GM21515 (cell line): ENCODE measurements around the gene NOP56.
"Not testable (repeated sequence)": the region's sequence is repeated elsewhere in the genome, so short reads cannot be mapped to it uniquely, and the experiment has no call there.

Experiments used
- ATAC-seq: cut with Tn5 transposase; IDR thresholded peaks from one replicate; pipeline ENCODE4 v1.9.1; 2021; ENCODE audit not compliant: unreplicated experiment

NOP56 gene

DNA sequence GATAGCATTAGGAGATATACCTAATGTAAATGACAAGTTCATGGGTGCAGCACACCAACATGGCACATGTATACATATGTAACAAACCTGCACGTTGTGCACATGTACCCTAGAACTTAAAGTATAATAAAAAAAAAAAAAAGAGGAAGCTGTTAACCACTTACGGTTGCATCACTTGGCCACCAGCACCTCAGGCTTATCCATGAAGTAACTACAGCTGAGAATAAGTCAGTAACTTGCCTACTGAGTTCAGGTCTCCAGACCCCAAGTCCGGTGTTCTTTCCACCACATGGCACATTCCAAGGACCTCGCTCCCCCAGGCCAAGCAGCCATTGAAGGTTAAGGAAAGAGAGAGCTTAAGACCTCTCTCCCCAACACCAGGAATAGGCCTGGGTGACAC is 32.4 kb downstream of the NOP56 start:
- ATAC-seq = not testable (repeated sequence)

DNA sequence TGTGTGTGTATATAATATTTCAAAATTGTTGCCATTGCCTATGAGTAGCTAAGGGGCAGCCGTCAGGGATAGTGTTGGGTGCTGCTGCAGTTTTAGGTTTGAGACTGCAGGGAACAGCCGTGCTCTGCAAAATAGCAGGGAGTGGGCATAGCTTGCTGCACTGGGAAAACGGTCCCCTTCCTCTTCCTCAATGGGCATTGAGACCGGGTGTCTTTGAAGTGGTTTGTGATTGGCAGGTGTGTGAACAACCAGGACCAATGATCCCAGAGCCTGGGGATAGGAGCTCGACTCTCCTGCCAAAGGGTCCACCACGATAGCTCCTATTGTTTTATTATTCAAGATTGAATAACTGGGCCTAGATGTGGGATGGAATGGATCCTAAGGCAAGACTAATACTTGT is 35.1 kb downstream of the NOP56 start:
- ATAC-seq = no peak

DNA sequence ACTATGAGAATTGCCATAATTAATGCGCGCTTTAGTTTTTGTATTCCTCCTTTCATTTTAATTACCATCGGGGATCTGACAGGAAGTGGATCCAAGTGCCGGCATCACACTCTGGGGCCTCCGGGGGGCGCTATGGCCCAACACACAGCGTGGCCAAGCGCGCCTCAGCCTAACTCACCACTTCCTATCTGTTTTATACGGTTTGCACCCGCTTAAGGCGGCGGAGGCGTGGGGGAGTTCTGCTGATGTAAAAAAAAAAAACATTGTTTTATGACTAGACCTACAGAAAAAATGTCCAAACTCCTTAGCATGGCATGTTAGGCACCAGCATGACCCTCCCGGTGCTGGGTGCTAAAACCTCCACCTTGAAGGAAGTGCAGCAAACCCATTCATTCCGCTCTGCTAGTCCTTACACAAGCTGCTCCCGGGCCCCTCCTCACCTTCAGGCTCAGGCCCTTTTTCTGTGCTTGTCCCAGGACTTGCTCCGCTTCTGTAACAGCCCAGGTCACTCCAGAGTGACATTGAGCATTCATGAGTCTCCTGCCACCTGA is 35.7 kb downstream of the NOP56 start:
- ATAC-seq = no peak

DNA sequence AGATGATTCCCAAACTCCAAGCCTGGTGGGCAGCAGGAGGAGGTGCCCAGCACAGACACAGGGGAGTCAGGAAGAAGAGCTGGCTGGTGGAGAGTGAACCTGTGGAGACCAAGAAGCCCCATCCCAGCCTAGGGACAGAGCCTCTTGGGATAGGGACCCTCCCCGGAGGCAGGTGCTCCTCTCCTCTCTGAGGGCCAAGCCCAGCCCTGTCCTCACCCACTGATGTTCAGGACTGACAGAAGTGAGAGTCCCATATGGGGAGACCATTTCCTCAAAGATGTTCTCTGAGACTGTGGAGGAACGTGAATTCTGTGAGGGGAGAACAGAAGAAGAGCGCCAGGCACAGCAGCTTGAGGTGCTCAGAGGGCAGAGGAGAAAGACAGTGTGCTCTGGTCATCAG is 37.8 kb downstream of the NOP56 start:
- no peak for ATAC-seq

DNA sequence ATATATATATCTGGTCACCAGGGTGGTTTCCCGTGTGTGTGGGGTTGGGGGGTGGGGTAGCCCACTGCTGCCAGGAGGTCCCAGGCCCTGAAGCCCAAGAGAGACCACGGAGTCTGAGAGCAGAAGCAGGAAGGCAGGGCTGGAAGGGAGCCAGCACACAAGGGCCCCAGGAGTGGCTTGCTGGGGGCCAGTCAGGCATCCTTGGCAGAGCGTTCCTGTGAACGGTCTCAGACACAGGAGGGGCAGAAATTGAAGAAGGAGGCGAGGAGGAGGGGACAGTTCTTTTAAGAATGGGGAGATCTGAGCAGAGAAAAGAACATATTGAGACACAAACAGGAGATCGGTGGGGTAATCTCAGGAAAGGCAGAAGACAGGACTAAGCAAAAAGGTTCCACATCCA is 38.3 kb downstream of the NOP56 start:
- no peak for ATAC-seq

DNA sequence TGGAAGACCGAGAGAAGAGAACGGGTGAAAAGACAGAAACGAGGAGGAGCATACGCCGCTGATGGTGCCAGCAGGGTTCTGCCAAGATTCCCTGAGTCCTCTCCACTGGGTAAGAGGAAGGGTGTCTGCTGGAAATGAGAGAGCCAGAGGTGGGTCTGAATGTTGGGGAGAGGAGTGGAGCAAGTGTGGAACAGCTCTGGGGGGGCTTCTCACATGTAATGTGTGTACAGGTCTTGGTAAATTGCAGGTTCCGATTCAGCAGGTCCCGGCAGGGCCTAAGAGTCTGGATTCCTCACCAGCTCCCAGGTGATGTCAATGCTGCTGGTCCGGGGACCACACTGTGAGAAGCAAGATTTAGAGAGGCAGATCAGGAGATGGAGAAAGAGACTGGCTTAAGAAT is 38.7 kb downstream of the NOP56 start:
- ATAC-seq = no peak

DNA sequence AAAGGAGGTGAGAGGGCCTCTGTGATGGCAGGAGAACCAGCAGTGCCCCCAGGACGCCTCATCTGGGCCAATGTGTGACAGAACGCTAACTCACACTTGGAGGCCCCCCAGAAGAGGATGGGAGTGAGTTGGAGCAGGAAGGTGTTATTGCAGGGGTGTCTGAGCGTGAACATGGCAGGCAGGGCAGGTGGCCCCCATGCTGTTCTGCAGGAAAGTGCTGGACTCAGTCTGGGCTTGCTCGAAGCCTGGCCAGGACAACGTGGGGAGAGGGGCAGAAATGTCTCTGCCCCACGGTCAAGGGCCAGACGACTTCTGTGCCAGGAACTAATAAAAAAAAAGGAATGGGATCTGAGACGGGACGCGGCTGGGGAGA is 39.2 kb downstream of the NOP56 start:
- no peak for ATAC-seq

- ATAC-seq = no peak
These were observed 39.8 kb downstream of the NOP56 start, which contains the start of gene EBF4 for GRCh38 chr20:2692036-2692885. Gene EBF4, plus strand, starts transcription at chr20:2692780. Its CDS starts 866 bp downstream, at chr20:2693646.

- no peak for ATAC-seq
These were observed 40.5 kb downstream of the NOP56 start for GRCh38 chr20:2692886-2693285.

DNA sequence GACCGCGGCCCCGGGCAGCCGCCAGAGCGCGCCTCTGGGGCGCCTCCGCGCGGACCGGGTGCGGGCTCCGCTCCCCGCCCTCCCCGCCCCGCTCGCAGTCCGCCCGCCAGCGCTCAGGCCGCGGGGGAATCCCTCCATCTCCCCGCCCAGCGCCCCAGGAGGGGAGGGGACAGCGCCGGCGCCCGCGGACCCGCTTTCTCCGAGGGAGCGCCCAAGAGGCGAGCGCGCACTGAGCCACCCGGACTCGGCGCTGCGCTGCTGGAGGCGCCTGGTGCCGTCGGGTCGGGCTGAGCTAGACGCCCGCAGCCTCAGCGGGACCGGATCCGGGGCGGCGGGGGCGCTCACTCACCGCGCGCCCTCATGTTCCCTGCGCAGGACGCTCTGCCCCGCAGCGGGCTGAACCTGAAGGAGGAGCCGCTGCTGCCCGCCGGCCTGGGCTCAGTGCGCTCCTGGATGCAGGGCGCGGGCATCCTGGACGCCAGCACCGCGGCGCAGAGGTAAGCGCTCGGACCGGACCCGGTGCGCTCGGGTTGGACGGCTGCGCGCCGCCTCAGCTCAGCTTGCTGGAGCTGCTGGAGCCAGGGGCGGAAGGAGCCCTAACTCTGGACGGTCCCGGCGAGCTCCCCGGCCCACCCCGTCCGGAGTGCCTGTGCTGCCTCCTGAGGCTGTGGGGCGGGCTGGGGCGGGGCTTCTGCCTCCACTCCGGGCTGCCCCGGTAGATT is 41.0 kb downstream of the NOP56 start:
- no peak for ATAC-seq

DNA sequence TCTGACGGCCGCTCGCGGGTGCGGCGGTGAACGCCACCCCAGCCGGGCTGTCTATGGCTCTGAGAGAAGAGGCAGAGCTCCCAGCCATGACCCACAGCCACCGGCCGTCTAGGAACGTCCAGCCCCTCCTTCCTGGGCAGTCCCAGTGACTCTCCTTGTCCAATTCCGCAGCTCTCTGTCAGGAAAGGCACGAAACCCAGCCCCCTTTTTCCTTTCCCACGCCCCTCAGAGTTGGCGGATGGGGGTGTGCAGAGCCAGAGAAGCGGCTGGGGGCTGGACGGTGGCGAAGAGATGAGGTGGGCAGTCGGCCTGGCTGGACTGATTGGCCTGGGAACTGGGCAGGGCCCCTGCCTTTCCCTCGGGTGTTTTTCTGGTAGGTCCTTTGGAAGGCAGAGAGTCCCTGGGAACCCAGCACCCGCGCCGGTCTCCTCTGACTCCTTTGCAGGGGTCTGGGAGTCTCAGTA is 41.6 kb downstream of the NOP56 start:
- no peak for ATAC-seq

DNA sequence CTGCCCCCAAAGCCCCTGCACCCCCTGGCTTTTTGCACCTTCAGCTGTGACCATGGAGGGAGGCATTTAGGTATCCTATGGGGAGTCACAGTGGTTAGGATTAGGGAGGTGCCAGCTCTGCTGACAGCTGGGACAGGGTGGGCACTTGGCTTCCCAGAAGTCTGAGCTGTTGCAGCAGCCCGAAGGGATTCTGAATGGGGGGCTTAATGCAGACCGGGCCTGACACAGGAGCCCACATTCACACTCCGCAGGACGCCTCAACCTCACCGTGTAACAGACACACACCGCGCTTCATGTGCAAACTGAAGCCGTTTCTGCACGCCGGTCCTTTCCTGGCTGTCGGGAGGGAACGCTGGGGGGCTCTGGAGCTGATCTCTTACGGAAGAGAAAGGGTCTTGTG is 42.1 kb downstream of the NOP56 start:
- no peak for ATAC-seq

GRCh38 chr20:2695206-2695983 is 43.0 kb downstream of the NOP56 start:
- ATAC-seq = no peak

GRCh38 chr20:2695984-2696525 is 43.6 kb downstream of the NOP56 start:
- not testable (repeated sequence) for ATAC-seq

GRCh38 chr20:2696646-2697045 is 44.2 kb downstream of the NOP56 start:
- ATAC-seq = no peak

DNA sequence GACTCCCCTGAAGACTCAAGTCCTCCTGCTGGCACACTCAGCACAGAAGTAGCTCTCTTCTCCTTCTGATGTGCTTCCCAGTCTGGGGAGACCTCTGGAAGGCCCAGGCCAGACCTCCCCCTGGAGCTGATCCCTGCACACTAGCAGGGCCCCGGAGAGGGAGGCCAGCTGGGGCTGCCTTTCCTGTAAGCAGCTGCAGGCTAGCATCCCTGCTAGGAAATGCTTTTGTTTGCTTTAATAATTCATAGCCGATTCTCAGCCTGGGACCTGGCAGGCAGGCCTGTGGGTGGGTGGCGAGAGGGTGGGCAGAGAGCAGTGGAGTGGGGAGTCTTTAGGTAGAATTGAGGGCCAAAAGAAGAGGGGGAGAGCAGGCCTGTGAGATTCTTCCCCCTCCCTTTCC is 45.3 kb downstream of the NOP56 start:
- no peak for ATAC-seq

GRCh38 chr20:2698186-2698817 is 45.9 kb downstream of the NOP56 start:
- no peak for ATAC-seq

GRCh38 chr20:2698912-2699311 is 46.5 kb downstream of the NOP56 start:
- no peak for ATAC-seq

GRCh38 chr20:2699775-2700413 is 47.5 kb downstream of the NOP56 start:
- ATAC-seq = no peak
